ENCODE data around the gene GRID2. TPM values are rescaled to one million over a fixed set of nuclear protein-coding genes. Genes with fewer than 3 reads are reported as not detected.
A peak's percentile ranks its signal among the peaks of the same experiment; 100 is the strongest.

The GRID2 gene
- total RNA-seq, 1 donor from 2014 or later, result not detected

- Histone ChIP-seq H3K27me3 (ENCODE audit: low read depth) (peaks cover 3% of the 10 kb centered on the region), H3K9me3 (replicated peaks) (no peaks in the 10 kb centered on the region), H3K4me3 (no peak overlapping the region), H3K27ac (replicated peaks) (no peak overlapping the region), H3K4me1 (no peaks in the 10 kb centered on the region), H3K36me3 (no peaks in the 10 kb centered on the region)
- peak; percentile 19 for TF ChIP-seq CTCF (IDR thresholded peaks at IDR 0.05; ENCODE audit: borderline replicate concordance)
- intact Hi-C loops (cut with micrococcal nuclease), result no loop called here
- no peak for DNase-seq
Observed at GRCh38 chr4:93199492-93199891, 895.7 kb downstream of the GRID2 start.

GRCh38 chr4:93201471-93202096, 897.8 kb downstream of the GRID2 start:
- H3K27ac ChIP-seq (replicated peaks), result no peak overlapping the region
- H3K36me3 ChIP-seq, result no peaks in the 10 kb centered on the region
- intact Hi-C loops (cut with micrococcal nuclease), result no loop called here
- DNase-seq, result no peak
- TF ChIP-seq CTCF (IDR thresholded peaks at IDR 0.05; ENCODE audit: borderline replicate concordance), result no peak
- H3K9me3 ChIP-seq (replicated peaks), result no peaks in the 10 kb centered on the region
- H3K4me3 ChIP-seq, result no peak overlapping the region
- H3K4me1 ChIP-seq, result no peaks in the 10 kb centered on the region
- H3K27me3 ChIP-seq (ENCODE audit: low read depth), result peaks cover 3% of the 10 kb centered on the region

- Histone ChIP-seq H3K9me3 (replicated peaks) (no peaks in the 10 kb centered on the region), H3K36me3 (no peaks in the 10 kb centered on the region), H3K4me3 (no peak overlapping the region), H3K27me3 (ENCODE audit: low read depth) (no peaks in the 10 kb centered on the region), H3K27ac (replicated peaks) (no peak overlapping the region), H3K4me1 (no peaks in the 10 kb centered on the region)
- no peak for TF ChIP-seq CTCF (IDR thresholded peaks at IDR 0.05; ENCODE audit: borderline replicate concordance)
- no peak for DNase-seq
- intact Hi-C loops (cut with micrococcal nuclease), result no loop called here
Observed at GRCh38 chr4:93203708-93204107, 899.9 kb downstream of the GRID2 start.

- H3K4me3 ChIP-seq, result no peak overlapping the region
- no peak for TF ChIP-seq CTCF (IDR thresholded peaks at IDR 0.05; ENCODE audit: borderline replicate concordance)
- DNase-seq, result no peak
- peaks cover 5% of the 10 kb centered on the region for H3K9me3 ChIP-seq (replicated peaks)
- H3K27ac ChIP-seq (replicated peaks), result no peak overlapping the region
- no peaks in the 10 kb centered on the region for H3K27me3 ChIP-seq (ENCODE audit: low read depth)
- H3K4me1 ChIP-seq, result no peaks in the 10 kb centered on the region
- intact Hi-C loops (cut with micrococcal nuclease), result no loop called here
- no peaks in the 10 kb centered on the region for H3K36me3 ChIP-seq
Observed at GRCh38 chr4:93212250-93212649, 908.5 kb downstream of the GRID2 start.

GRCh38 chr4:93216646-93217045, 912.9 kb downstream of the GRID2 start:
- Histone ChIP-seq H3K36me3 (no peaks in the 10 kb centered on the region), H3K9me3 (replicated peaks) (no peaks in the 10 kb centered on the region), H3K27ac (replicated peaks) (no peak overlapping the region), H3K4me3 (no peak overlapping the region), H3K27me3 (ENCODE audit: low read depth) (no peaks in the 10 kb centered on the region), H3K4me1 (no peaks in the 10 kb centered on the region)
- TF ChIP-seq CTCF (IDR thresholded peaks at IDR 0.05; ENCODE audit: borderline replicate concordance), result no peak
- intact Hi-C loops (cut with micrococcal nuclease), result no loop called here
- no peak for DNase-seq

Measured in left ventricle myocardium inferior (tissue), 1 donor.